ENCODE measurements around the gene ARMC2.

Gene ARMC2

GRCh38 chr6:108869876-108870275 is 21.7 kb downstream of the ARMC2 start:
- Mint-ChIP-seq H3K36me3 (peaks cover 8% of the 10 kb centered on the region), H3K4me1 (peaks cover 20% of the 10 kb centered on the region), H3K27ac (no peak overlapping the region)

GRCh38 chr6:108870357-108870756 is 22.1 kb downstream of the ARMC2 start:
- H3K4me1 Mint-ChIP-seq = peaks cover 23% of the 10 kb centered on the region
- no peak for DNase-seq (ENCODE audit: low spot score in 2 of 2)
- H3K27me3 Mint-ChIP-seq = no peaks in the 10 kb centered on the region
- H3K36me3 Mint-ChIP-seq = peaks cover 8% of the 10 kb centered on the region
- peak overlapping the region; percentile 77 for H3K27ac Mint-ChIP-seq
- no peak overlapping the region for H3K4me3 Mint-ChIP-seq
- H3K9me3 Mint-ChIP-seq = peaks cover 2% of the 10 kb centered on the region
- no peak for ATAC-seq (ENCODE audit: low read depth)

More at GRCh38 chr6:108869876-108870275, 21.7 kb downstream of the ARMC2 start:
- peaks cover 2% of the 10 kb centered on the region for H3K9me3 Mint-ChIP-seq
- no peak overlapping the region for H3K4me3 Mint-ChIP-seq
- no peaks in the 10 kb centered on the region for H3K27me3 Mint-ChIP-seq
- DNase-seq (ENCODE audit: low spot score in 2 of 2) (no peak), ATAC-seq (ENCODE audit: low read depth) (no peak)

GRCh38 chr6:108872141-108872557 is 23.9 kb downstream of the ARMC2 start:
- DNase-seq (ENCODE audit: low spot score in 2 of 2) = no peak
- ATAC-seq (ENCODE audit: low read depth) = peak; percentile 75
- H3K27ac Mint-ChIP-seq = no peak overlapping the region
- peaks cover 24% of the 10 kb centered on the region for H3K4me1 Mint-ChIP-seq
- no peak overlapping the region for H3K4me3 Mint-ChIP-seq
- H3K36me3 Mint-ChIP-seq = peaks cover 6% of the 10 kb centered on the region
- peaks cover 2% of the 10 kb centered on the region for H3K9me3 Mint-ChIP-seq
- no peaks in the 10 kb centered on the region for H3K27me3 Mint-ChIP-seq

- Mint-ChIP-seq H3K9me3 (peaks cover 2% of the 10 kb centered on the region), H3K4me3 (no peak overlapping the region), H3K27ac (no peak overlapping the region), H3K27me3 (no peaks in the 10 kb centered on the region), H3K36me3 (peaks cover 6% of the 10 kb centered on the region), H3K4me1 (peaks cover 24% of the 10 kb centered on the region)
- no peak for ATAC-seq (ENCODE audit: low read depth)
- DNase-seq (ENCODE audit: low spot score in 2 of 2) = no peak
Measured at GRCh38 chr6:108872575-108872974, 24.4 kb downstream of the ARMC2 start.

GRCh38 chr6:108873251-108873650 is 25.0 kb downstream of the ARMC2 start:
- Mint-ChIP-seq H3K4me1 (peaks cover 24% of the 10 kb centered on the region), H3K27ac (no peak overlapping the region)

GRCh38 chr6:108873971-108874370 is 25.7 kb downstream of the ARMC2 start:
- peaks cover 15% of the 10 kb centered on the region for H3K36me3 Mint-ChIP-seq
- H3K4me1 Mint-ChIP-seq = peaks cover 24% of the 10 kb centered on the region
- peak overlapping the region; percentile 35 for H3K27ac Mint-ChIP-seq
- H3K4me3 Mint-ChIP-seq = peak overlapping the region; percentile 63
- no peak for ATAC-seq (ENCODE audit: low read depth)
- peaks cover 3% of the 10 kb centered on the region for H3K9me3 Mint-ChIP-seq
- DNase-seq (ENCODE audit: low spot score in 2 of 2) = no peak
- H3K27me3 Mint-ChIP-seq = no peaks in the 10 kb centered on the region

More at GRCh38 chr6:108873251-108873650, 25.0 kb downstream of the ARMC2 start:
- Mint-ChIP-seq H3K9me3 (peaks cover 2% of the 10 kb centered on the region), H3K27me3 (no peaks in the 10 kb centered on the region), H3K4me3 (no peak overlapping the region), H3K36me3 (peaks cover 11% of the 10 kb centered on the region)
- ATAC-seq (ENCODE audit: low read depth) (no peak), DNase-seq (ENCODE audit: low spot score in 2 of 2) (no peak)

GRCh38 chr6:108874470-108875160 is 26.4 kb downstream of the ARMC2 start:
- peak; percentile 55 for ATAC-seq (ENCODE audit: low read depth)
- H3K4me3 Mint-ChIP-seq = peak overlapping the region; percentile 63
- DNase-seq (ENCODE audit: low spot score in 2 of 2) = no peak
- H3K4me1 Mint-ChIP-seq = peaks cover 27% of the 10 kb centered on the region
- peak overlapping the region; percentile 35 for H3K27ac Mint-ChIP-seq
- peaks cover 21% of the 10 kb centered on the region for H3K36me3 Mint-ChIP-seq
- H3K27me3 Mint-ChIP-seq = peaks cover 1% of the 10 kb centered on the region
- H3K9me3 Mint-ChIP-seq = peaks cover 8% of the 10 kb centered on the region

GRCh38 chr6:108875161-108875555 is 26.9 kb downstream of the ARMC2 start:
- Mint-ChIP-seq H3K36me3 (peaks cover 21% of the 10 kb centered on the region), H3K4me1 (peaks cover 27% of the 10 kb centered on the region), H3K9me3 (peaks cover 8% of the 10 kb centered on the region), H3K27ac (peak overlapping the region; percentile 35), H3K4me3 (peak overlapping the region; percentile 63), H3K27me3 (peaks cover 1% of the 10 kb centered on the region)
- DNase-seq (ENCODE audit: low spot score in 2 of 2) (no peak), ATAC-seq (ENCODE audit: low read depth) (peak; percentile 8)

- Mint-ChIP-seq H3K27ac (no peak overlapping the region), H3K4me1 (peaks cover 19% of the 10 kb centered on the region), H3K4me3 (no peak overlapping the region), H3K36me3 (peaks cover 20% of the 10 kb centered on the region), H3K27me3 (peaks cover 1% of the 10 kb centered on the region), H3K9me3 (peaks cover 7% of the 10 kb centered on the region)
- ATAC-seq (ENCODE audit: low read depth) = no peak
- DNase-seq (ENCODE audit: low spot score in 2 of 2) = no peak
Measured at GRCh38 chr6:108877046-108877751, 29.0 kb downstream of the ARMC2 start.

GRCh38 chr6:108878942-108879341 is 30.7 kb downstream of the ARMC2 start:
- no peak for DNase-seq (ENCODE audit: low spot score in 2 of 2)
- ATAC-seq (ENCODE audit: low read depth) = no peak
- Mint-ChIP-seq H3K9me3 (peaks cover 10% of the 10 kb centered on the region), H3K27ac (no peak overlapping the region), H3K4me1 (peaks cover 20% of the 10 kb centered on the region), H3K27me3 (peaks cover 1% of the 10 kb centered on the region), H3K4me3 (no peak overlapping the region), H3K36me3 (peaks cover 20% of the 10 kb centered on the region)

GRCh38 chr6:108883172-108883571 is 35.0 kb downstream of the ARMC2 start:
- peak overlapping the region; percentile 11 for H3K27ac Mint-ChIP-seq
- peaks cover 10% of the 10 kb centered on the region for H3K9me3 Mint-ChIP-seq
- no peak overlapping the region for H3K4me3 Mint-ChIP-seq
- peaks cover 15% of the 10 kb centered on the region for H3K36me3 Mint-ChIP-seq
- H3K27me3 Mint-ChIP-seq = peaks cover 1% of the 10 kb centered on the region
- DNase-seq (ENCODE audit: low spot score in 2 of 2) (no peak), ATAC-seq (ENCODE audit: low read depth) (peak; percentile 49)
- H3K4me1 Mint-ChIP-seq = peaks cover 20% of the 10 kb centered on the region

- ATAC-seq (ENCODE audit: low read depth) = peak; percentile 84
- peaks cover 5% of the 10 kb centered on the region for H3K9me3 Mint-ChIP-seq
- H3K27me3 Mint-ChIP-seq = no peaks in the 10 kb centered on the region
- peak overlapping the region; percentile 0 for H3K27ac Mint-ChIP-seq
- H3K4me3 Mint-ChIP-seq = peak overlapping the region; percentile 18
- peaks cover 16% of the 10 kb centered on the region for H3K4me1 Mint-ChIP-seq
- DNase-seq (ENCODE audit: low spot score in 2 of 2) = no peak
- H3K36me3 Mint-ChIP-seq = peaks cover 6% of the 10 kb centered on the region
Measured at GRCh38 chr6:108884211-108885059, 36.2 kb downstream of the ARMC2 start.

- DNase-seq (ENCODE audit: low spot score in 2 of 2) = no peak
- H3K4me3 Mint-ChIP-seq = no peak overlapping the region
Measured at GRCh38 chr6:108888052-108888451, 39.8 kb downstream of the ARMC2 start.

GRCh38 chr6:108888745-108889144 is 40.5 kb downstream of the ARMC2 start:
- Mint-ChIP-seq H3K36me3 (no peaks in the 10 kb centered on the region), H3K27me3 (no peaks in the 10 kb centered on the region), H3K27ac (no peak overlapping the region), H3K4me3 (no peak overlapping the region), H3K9me3 (no peaks in the 10 kb centered on the region), H3K4me1 (peaks cover 11% of the 10 kb centered on the region)
- ATAC-seq (ENCODE audit: low read depth) = no peak
- no peak for DNase-seq (ENCODE audit: low spot score in 2 of 2)

More at GRCh38 chr6:108888052-108888451, 39.8 kb downstream of the ARMC2 start:
- Mint-ChIP-seq H3K27me3 (no peaks in the 10 kb centered on the region), H3K9me3 (no peaks in the 10 kb centered on the region), H3K36me3 (no peaks in the 10 kb centered on the region), H3K4me1 (peaks cover 11% of the 10 kb centered on the region), H3K27ac (no peak overlapping the region)
- ATAC-seq (ENCODE audit: low read depth) = no peak

Measured in memory B cell (primary cell).